Renal cortex interstitium (tissue), 11 donors: Measurements from ENCODE around the gene SRM. TPM values are rescaled to one million over a fixed set of nuclear protein-coding genes. Genes with fewer than 3 reads are reported as not detected.
"Not testable (repeated sequence)": the region's sequence is repeated elsewhere in the genome, so short reads cannot be mapped to it uniquely, and the experiment has no call there.

ENCODE experiments used
- DNase-seq, 11 donors: peaks; one replicate each; pipeline ENCODE4 v3.0.0-alpha.2; 2013; ENCODE audit warnings: low read depth in 9 of 11, low spot score in 4 of 11; ENCODE audit errors: extremely low read depth in 1 of 11
- polyA plus RNA-seq, 3 donors: library from polyadenylated mRNA; unstranded; fragments of 120-200 nt; gene quantifications; one replicate each; pipeline ENCODE4 v1.2.1, GENCODE V29; 2013; ENCODE audit not compliant: insufficient read length in 3 of 3

SRM gene
- polyA plus RNA-seq, 3 donors = 38.0 to 54.0 (median 47.3) TPM

- peak in 3 of 11 donors; percentile 26 to 28 (median 26) for DNase-seq
Measured at GRCh38 chr1:11053758-11054137, 6.1 kb downstream of the SRM start.

GRCh38 chr1:11052839-11053757, 6.7 kb downstream of the SRM start:
- no peak for DNase-seq

GRCh38 chr1:11051781-11052511, 7.9 kb downstream of the SRM start:
- no peak for DNase-seq

- not testable (repeated sequence) for DNase-seq
Measured at GRCh38 chr1:11051121-11051520, 8.7 kb downstream of the SRM start.

- no peak for DNase-seq
Measured at GRCh38 chr1:11046625-11047365, 13.0 kb downstream of the SRM start, which contains the start of gene MASP2. Gene MASP2 (minus strand): TSS chr1:11047239. CDS start chr1:11047207, 32 bp downstream.

GRCh38 chr1:11046270-11046566, 13.6 kb downstream of the SRM start:
- DNase-seq = peak in 1 of 11 donors; percentile 23

- DNase-seq = peak in 4 of 11 donors; percentile 26 to 40 (median 35)
Measured at GRCh38 chr1:11045428-11046269, 14.2 kb downstream of the SRM start.

- DNase-seq = no peak
Measured at GRCh38 chr1:11044849-11045427, 14.9 kb downstream of the SRM start.

GRCh38 chr1:11044086-11044848, 15.6 kb downstream of the SRM start:
- no peak for DNase-seq

- DNase-seq = no peak
Measured at GRCh38 chr1:11042995-11043874, 16.6 kb downstream of the SRM start.

- DNase-seq = no peak
Measured at GRCh38 chr1:11042065-11042464, 17.8 kb downstream of the SRM start.

GRCh38 chr1:11041048-11041447, 18.8 kb downstream of the SRM start:
- no peak for DNase-seq

- not testable (repeated sequence) for DNase-seq
Measured at GRCh38 chr1:11040105-11040429, 19.8 kb downstream of the SRM start.

- no peak for DNase-seq
Measured at GRCh38 chr1:11039351-11040104, 20.3 kb downstream of the SRM start.

GRCh38 chr1:11037740-11038182, 22.1 kb downstream of the SRM start:
- DNase-seq = peak; percentile 68 to 87 (median 78)
